EL (cell line): Measurements from ENCODE around the gene PMEPA1.
"Not testable (repeated sequence)": the region's sequence is repeated elsewhere in the genome, so short reads cannot be mapped to it uniquely, and the experiment has no call there.

Experiments
- DNase-seq: peaks from one replicate; pipeline ENCODE4 v3.0.0-alpha.2; 2016

PMEPA1 gene

DNA sequence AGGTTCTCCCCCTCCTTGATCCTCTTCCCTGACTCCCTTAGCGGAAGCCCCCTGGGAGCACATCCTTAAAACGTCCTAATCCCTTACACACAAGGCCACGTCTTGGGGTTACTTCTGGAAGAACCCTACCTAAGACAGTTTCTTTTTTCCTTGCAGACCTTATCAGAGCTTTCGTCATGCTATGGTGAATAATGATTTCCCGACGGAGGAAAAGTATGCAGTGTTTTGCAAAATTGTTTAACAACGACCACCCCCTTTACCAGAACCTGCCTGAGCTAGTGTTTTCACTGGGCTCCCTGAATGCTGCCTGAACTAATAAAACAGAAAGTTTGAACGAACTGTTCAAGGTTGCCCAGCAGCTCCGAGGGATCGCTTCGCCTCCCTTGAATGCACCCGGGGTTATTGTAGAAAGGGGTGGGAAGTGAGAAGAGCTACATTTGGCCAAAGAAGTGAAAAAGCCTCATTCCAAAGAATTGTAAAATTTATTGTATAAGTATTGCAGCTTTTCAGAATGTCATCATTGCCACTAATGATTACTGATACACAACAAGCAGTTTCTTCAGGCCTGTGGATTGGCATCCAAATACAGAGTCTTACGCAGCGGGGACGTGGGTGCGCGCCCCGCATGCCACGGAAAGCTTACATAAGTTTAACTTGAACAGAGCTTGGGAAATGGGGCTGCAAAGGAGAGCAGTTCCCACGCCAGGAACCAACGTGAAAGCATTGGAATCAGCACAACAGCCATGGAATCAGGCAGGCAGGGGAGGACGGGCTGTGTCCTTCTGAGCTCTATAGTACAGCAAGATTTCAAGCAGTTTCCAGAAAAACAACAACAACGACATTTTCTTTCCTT is 61.7 kb downstream of the PMEPA1 start:
- DNase-seq, result no peak

- DNase-seq, result no peak
Measured at GRCh38 chr20:57647006-57647932, 62.5 kb downstream of the PMEPA1 start.

DNA sequence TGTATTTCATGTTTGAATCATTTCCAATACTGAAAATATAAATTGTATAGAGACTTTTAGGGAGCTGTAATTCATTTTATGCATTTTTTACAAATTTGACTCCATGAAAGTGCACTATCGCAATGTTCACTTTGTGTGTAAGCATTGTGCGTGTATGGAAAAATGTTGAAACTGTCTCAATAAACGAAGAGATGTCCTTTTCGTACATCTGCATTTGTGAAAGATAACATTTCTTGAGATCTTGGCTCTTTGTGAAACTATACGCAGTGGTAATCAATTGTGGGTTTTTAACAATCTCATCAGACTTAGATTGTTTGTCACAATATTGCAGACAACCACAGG is 70.9 kb downstream of the PMEPA1 start:
- no peak for DNase-seq

DNA sequence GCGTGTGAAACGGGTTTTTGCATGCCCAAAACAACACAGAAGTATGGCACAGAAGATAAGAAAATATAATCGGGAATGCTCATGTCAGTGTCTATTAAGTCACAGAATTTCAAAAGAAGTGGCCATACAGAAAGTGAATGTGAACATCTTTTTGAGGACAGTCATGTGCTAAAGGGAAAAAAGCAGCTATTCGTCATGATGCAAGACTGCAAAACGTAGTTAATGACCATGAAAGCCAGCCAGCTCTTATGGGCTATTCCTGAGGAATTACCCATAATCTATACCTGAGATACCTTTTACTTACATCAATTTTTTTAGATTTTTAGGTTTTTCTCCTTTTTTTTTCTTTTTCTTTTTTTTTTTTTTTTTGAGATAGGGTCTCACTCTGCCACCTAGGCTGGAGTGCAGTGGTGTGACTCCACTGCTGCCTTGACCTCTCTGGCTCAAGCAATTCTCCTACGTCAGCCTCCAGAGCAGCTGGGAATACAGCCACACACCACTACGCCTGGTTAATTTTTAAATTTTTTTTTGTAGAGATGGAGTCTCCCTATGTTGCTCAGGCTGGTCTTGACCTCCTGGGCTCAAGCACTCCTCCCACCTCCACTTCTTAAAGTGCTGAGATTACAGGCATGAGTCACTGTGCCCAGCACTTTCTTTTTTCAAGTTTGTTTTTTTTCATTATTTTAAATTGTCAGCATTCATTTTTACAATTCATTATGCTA is 71.5 kb downstream of the PMEPA1 start:
- DNase-seq, result no peak

DNA sequence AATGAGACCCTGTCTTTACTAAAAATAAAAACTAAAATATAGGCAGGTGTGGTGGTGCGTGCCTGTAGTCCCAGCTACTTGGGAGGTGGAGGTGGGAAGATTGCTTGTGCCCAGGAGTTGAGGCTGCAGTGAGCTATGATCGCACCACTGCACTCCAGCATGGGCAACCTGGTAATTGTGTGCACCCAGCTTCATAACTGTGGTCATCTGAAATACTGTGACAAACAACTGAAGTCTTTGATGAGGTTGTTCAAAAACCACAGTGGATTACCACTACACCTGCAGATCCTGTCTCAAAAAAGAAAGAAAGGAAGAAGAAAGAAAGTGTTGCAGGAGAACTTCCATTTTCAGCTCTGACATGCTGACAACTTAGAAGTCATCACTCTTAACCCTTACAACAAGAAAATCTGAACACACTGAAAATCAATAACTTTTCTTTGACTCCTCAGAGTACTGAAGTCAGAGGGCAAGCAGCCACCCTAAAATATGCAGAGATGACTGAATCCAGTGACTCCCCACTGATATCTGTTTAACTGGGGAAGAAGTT is 75.8 kb downstream of the PMEPA1 start:
- DNase-seq, result no peak

- DNase-seq, result no peak
Measured at GRCh38 chr20:57632286-57632685, 77.5 kb downstream of the PMEPA1 start.

- no peak for DNase-seq
Measured at GRCh38 chr20:57630061-57630460, 79.8 kb downstream of the PMEPA1 start.

- DNase-seq, result not testable (repeated sequence)
Measured at GRCh38 chr20:57629491-57629901, 80.3 kb downstream of the PMEPA1 start.

- DNase-seq, result not testable (repeated sequence)
Measured at GRCh38 chr20:57628962-57629308, 80.9 kb downstream of the PMEPA1 start.

DNA sequence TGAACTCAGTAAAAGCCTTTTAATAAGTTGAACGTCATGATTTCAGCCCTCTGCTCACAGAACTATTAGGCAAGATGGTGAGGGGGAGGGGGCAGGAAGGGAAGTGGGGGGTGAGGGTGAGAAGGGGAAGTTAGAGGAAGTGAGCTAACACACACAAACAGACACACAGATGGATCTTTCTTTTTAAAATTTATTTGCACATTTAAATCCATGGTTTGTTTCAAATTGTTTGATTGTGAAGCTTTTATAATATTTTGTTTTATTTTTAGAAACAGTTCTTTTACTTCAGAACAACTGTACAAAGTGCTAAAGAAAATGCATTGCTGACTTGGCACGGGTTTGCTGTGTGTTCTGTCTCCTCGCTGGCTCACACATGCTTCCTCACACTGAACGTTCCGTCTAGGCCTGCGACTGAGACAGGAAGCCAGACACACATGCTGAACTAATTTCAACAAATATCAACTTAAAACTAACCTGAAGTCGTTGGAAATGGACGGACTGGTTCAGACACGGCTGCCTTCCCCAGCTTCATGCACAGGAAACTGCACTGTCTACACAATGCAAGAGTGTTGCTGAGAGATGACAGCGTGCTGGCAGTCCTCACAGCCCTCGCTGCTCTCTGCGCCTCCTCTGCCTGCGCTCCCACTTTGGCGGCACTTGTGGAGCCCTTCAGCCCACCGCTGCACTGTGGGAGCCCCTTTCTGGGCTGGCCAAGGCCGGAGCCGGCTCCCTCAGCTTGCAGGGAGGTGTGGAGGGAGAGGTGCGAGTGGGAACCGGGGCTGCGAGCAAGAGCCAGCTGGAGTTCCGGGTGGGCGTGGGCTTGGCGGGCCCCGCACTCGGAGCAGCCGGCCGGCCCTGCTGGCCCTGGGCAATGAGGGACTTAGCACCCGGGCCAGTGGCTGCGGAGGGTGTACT is 81.5 kb downstream of the PMEPA1 start:
- peak; percentile 40 for DNase-seq

DNA sequence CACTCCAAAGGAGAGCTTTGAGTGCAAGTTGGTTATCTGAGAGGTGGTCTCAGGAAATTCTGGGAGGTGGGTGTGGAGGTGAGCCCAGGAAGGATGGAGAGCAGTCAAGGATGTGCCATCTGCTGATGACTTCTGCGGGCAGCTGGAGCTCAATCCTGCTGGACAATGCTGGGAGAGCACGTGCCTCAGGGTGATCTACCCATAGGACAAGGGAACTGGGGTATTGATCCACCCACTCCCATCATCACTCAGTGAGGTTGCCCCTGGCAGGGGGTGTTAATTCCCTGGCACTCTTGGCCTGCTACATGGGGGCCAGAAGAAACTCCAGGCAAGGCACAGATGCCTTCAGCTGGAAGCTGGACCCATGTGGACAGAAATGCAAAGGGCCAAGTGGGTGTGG is 82.5 kb downstream of the PMEPA1 start:
- DNase-seq, result no peak

- no peak for DNase-seq
Measured at GRCh38 chr20:57625978-57626377, 83.8 kb downstream of the PMEPA1 start.

DNA sequence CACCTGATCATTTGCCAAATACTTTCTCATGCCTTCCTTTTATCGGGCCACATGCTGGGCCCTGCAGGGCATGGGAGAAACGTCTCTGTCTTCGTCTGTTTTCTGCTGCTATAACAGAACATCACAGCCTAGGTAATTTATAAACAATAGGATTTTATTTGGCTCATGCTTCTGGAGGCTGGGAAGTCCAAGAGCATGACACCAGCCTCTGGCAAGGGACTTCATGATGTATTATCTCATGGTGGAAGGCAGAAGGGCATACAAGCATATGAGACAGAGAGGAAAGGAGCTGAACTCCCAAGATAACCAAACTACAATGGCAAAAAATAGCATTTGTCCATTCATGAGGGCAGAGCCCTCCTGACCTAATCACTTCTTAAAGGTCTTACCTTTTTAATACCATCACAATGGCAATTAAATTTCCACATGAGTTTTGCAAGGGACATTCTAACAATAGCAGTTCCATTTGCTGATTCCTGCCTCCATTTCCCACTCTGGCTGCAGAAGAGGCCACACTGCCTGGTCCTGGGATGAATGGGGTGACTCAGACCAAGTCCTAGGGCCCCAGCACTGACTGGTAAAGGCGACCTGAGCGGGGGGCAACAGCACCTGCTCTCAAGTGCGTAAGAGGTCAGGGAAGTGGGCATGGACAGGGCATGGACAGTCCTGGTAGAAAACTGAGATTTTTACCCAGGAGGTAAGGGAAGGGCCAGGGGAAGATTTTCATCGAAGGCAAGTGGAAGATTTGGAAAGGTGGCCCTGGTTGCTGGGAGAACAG is 84.4 kb downstream of the PMEPA1 start:
- no peak for DNase-seq

GRCh38 chr20:57624124-57624523 is 85.7 kb downstream of the PMEPA1 start:
- DNase-seq, result no peak

DNA sequence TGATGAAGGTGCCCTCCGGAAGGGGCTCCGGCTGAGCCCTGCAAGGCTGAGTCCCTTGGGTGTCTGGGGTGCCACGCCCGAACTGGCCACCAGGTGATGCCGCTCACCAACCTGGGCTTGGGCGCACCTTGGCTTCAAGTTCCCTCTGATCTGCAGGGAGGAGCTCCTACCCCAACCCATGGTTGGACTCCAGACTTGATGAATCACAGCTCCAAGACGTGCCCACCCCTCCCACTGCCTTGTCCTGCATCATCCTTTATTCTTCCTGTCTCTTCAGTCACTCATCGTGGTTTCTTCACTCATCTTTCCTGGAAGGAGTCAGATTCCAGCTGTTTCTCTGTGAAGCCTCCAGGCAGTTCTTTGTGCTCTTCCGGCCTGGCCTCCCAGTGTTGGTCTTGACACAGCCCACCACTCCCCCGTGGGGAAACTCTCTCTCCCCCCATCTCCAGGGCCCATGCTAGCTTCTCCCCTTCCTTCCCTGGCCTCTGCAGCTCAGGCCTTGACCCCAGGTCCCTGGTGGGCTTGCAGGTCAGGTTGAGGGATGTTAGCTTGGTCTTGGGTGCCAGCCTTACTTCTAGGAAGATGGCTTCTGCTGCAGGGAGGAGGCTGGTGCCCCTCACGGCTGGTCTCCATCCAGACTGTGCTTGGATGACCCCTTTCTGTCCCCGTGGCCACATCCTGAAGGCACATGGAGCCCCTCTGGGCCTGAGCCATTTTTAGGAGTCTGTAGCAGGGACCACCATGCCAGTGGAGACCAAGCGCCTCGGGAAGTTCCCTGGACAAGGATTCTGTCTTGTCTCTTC is 87.0 kb downstream of the PMEPA1 start:
- peak; percentile 48 for DNase-seq

- no peak for DNase-seq
Measured at GRCh38 chr20:57622201-57622570, 87.6 kb downstream of the PMEPA1 start.

GRCh38 chr20:57621421-57622200 is 88.2 kb downstream of the PMEPA1 start:
- peak; percentile 23 for DNase-seq

GRCh38 chr20:57620999-57621398 is 88.8 kb downstream of the PMEPA1 start:
- DNase-seq, result no peak

GRCh38 chr20:57620274-57620990 is 89.4 kb downstream of the PMEPA1 start, which contains the start of gene ZBP1:
TSS of gene ZBP1 (minus strand) at chr20:57620426. CDS start at chr20:57620295, 131 bp downstream.
- no peak for DNase-seq
